Hepatocyte (in vitro differentiated cells): Measurements from ENCODE around the gene PCDHA13. TPM values are rescaled to one million over a fixed set of nuclear protein-coding genes. Genes with fewer than 3 reads are reported as not detected.
"Not testable (repeated sequence)": the region's sequence is repeated elsewhere in the genome, so short reads cannot be mapped to it uniquely, and the experiment has no call there.

ENCODE experiments used
- DNase-seq: peaks from one replicate; pipeline ENCODE4 v3.0.0-alpha.2; 2016; ENCODE audit warnings: low spot score
- H2AFZ ChIP-seq: fragments of 200-600 bp; sonication (generic); 2 replicates; pipeline ENCODE4 v1.6.0; 2016; ENCODE audit warnings: antibody characterized with exemption, mild to moderate bottlenecking
- H3K27ac ChIP-seq: fragments of 200-600 bp; sonication (generic); 2 replicates; pipeline ENCODE4 v1.5.1; 2016; ENCODE audit warnings: mild to moderate bottlenecking
- H3K27me3 ChIP-seq: fragments of 200-600 bp; sonication (generic); 2 replicates; pipeline ENCODE4 v1.6.1; 2016
- H3K36me3 ChIP-seq: fragments of 200-600 bp; sonication (generic); replicated peaks from 2 replicates; pipeline ENCODE4 v1.5.1; 2016; ENCODE audit warnings: low read depth; ENCODE audit not compliant: insufficient read depth
- H3K4me1 ChIP-seq: fragments of 200-600 bp; sonication (generic); 2 replicates; pipeline ENCODE4 v1.5.1; 2016; ENCODE audit warnings: mild to moderate bottlenecking, moderate library complexity; ENCODE audit not compliant: insufficient read depth
- H3K4me2 ChIP-seq: fragments of 200-600 bp; sonication (generic); 2 replicates; pipeline ENCODE4 v1.6.0; 2016
- H3K4me3 ChIP-seq: fragments of 200-600 bp; sonication (generic); 2 replicates; pipeline ENCODE4 v1.5.1; 2016; ENCODE audit warnings: mild to moderate bottlenecking
- H3K79me2 ChIP-seq: fragments of 200-600 bp; sonication (generic); 2 replicates; pipeline ENCODE4 v1.6.0; 2017; ENCODE audit warnings: mild to moderate bottlenecking
- H3K9me2 ChIP-seq: fragments of 200-600 bp; sonication (generic); replicated peaks from 2 replicates; pipeline ENCODE4 v1.6.0; 2017; ENCODE audit warnings: mild to moderate bottlenecking; ENCODE audit not compliant: insufficient read depth
- H3K9me3 ChIP-seq: fragments of 200-600 bp; sonication (generic); 2 replicates; pipeline ENCODE4 v1.5.1; 2016; ENCODE audit warnings: low read depth, mild to moderate bottlenecking
- H4K20me1 ChIP-seq: fragments of 200-600 bp; sonication (generic); 2 replicates; pipeline ENCODE4 v1.6.0; 2016; ENCODE audit warnings: mild to moderate bottlenecking; ENCODE audit not compliant: insufficient read depth, poor library complexity, severe bottlenecking
- CTCF ChIP-seq: fragments of 200-600 bp; sonication (generic); IDR thresholded peaks from 2 replicates; pipeline ENCODE4 v1.5.1; 2016; ENCODE audit warnings: antibody characterized with exemption, mild to moderate bottlenecking; ENCODE audit not compliant: poor library complexity
- EZH2 ChIP-seq: fragments of 200-600 bp; sonication (generic); IDR thresholded peaks from 2 replicates; pipeline ENCODE4 v1.6.1; 2016; ENCODE audit warnings: antibody characterized with exemption, mild to moderate bottlenecking, borderline replicate concordance
- EZH2phosphoT487 ChIP-seq: fragments of 200-600 bp; sonication (generic); IDR thresholded peaks from one replicate; pipeline ENCODE4 v1.6.1; 2018; ENCODE audit warnings: antibody characterized with exemption, mild to moderate bottlenecking, low read depth, moderate library complexity; ENCODE audit not compliant: unreplicated experiment, severe bottlenecking
- WGBS: methylation state at CpG from one replicate; pipeline ENCODE4 v1.1.6; 2016; ENCODE audit warnings: low lambda C conversion rate; ENCODE audit errors: missing lambda C conversion rate; 5-methylcytosine and 5-hydroxymethylcytosine counted together
- polyA plus RNA-seq: library from polyadenylated mRNA; unstranded; fragments of >200 nt; fragmentation: Nextera tagmentation; extraction: Ambion mirVana; gene quantifications from 2 replicates; pipeline ENCODE4 v1.2.1, GENCODE V29; 2016
- total RNA-seq: library from RNA; depleted of rRNA; stranded (reverse); fragments of >200 nt; gene quantifications from 2 replicates; pipeline ENCODE4 v1.2.3, GENCODE V29; 2014

The PCDHA13 gene, protein sequence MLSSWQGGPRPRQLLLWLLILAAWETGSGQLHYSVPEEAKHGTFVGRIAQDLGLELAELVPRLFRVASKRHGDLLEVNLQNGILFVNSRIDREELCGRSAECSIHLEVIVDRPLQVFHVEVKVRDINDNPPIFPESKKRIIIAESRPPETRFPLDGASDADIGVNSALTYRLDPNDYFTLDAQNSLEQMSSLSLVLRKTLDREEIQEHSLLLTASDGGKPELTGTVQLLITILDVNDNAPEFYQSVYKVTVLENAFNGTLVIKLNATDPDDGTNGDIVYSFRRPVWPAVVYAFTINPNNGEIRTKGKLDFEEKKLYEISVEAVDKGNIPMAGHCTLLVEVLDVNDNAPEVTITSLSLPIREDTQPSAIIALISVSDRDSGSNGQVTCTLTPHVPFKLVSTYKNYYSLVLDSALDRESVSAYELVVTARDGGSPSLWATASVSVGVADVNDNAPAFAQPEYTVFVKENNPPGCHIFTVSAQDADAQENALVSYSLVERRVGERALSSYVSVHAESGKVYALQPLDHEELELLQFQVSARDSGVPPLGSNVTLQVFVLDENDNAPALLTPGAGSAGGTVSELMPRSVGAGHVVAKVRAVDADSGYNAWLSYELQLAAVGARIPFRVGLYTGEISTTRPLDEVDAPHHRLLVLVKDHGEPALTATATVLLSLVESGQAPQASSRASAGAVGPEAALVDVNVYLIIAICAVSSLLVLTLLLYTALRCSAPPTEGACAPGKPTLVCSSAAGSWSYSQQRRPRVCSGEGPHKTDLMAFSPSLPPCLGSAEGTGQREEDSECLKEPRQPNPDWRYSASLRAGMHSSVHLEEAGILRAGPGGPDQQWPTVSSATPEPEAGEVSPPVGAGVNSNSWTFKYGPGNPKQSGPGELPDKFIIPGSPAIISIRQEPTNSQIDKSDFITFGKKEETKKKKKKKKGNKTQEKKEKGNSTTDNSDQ
- total RNA-seq (4.1 and 4.3 TPM in 2 replicates), polyA plus RNA-seq (0.27 and 1.2 TPM in 2 replicates)

GRCh38 chr5:140881889-140882590 is at the start of gene PCDHA13:
TSS of gene PCDHA13 (plus strand) at chr5:140882124. CDS start at chr5:140882269, 145 bp downstream.
- Histone ChIP-seq H3K27me3 (no peaks in the 10 kb centered on the region), H3K36me3 (no peaks in the 10 kb centered on the region), H3K4me3 (no peak within 1 kb of the TSS), H3K79me2 (peaks cover 20% of the 10 kb centered on the region), H4K20me1 (no peaks in the 10 kb centered on the region), H2AFZ (no peak within 1 kb of the TSS), H3K9me3 (peaks cover 6% of the 10 kb centered on the region), H3K27ac (no peak within 1 kb of the TSS), H3K4me2 (peak within 1 kb of the TSS; percentile 65), H3K4me1 (no peaks in the 10 kb centered on the region), H3K9me2 (no peaks in the 10 kb centered on the region)
- peak; percentile 48 for DNase-seq
- TF ChIP-seq EZH2 = no peak
- no peak for TF ChIP-seq EZH2phosphoT487
- TF ChIP-seq CTCF = peak; percentile 40
- WGBS = 73% methylated on average over 35 of the region's 35 CpGs

GRCh38 chr5:140833993-140834392 is 47.9 kb upstream of the PCDHA13 start, which contains the start of gene PCDHA7:
TSS of gene PCDHA7 (plus strand) at chr5:140834269. CDS start at chr5:140834384, 115 bp downstream.
- no peak within 1 kb of the TSS for H3K4me2 ChIP-seq
- H3K79me2 ChIP-seq = no peaks in the 10 kb centered on the region
- H4K20me1 ChIP-seq = no peaks in the 10 kb centered on the region
- DNase-seq = no peak
- no peaks in the 10 kb centered on the region for H3K4me1 ChIP-seq
- H3K27ac ChIP-seq = no peak within 1 kb of the TSS
- peaks cover 5% of the 10 kb centered on the region for H3K36me3 ChIP-seq
- H3K4me3 ChIP-seq = no peak within 1 kb of the TSS
- peaks cover 26% of the 10 kb centered on the region for H3K9me3 ChIP-seq
- TF ChIP-seq CTCF (no peak), EZH2phosphoT487 (no peak), EZH2 (no peak)
- 89% methylated on average over 8 of the region's 8 CpGs for WGBS
- no peak within 1 kb of the TSS for H2AFZ ChIP-seq
- H3K27me3 ChIP-seq = no peaks in the 10 kb centered on the region
- no peaks in the 10 kb centered on the region for H3K9me2 ChIP-seq

- not testable (repeated sequence) for H3K4me2 ChIP-seq, H4K20me1 ChIP-seq, H3K36me3 ChIP-seq, H2AFZ ChIP-seq, DNase-seq, H3K4me3 ChIP-seq, H3K27me3 ChIP-seq, H3K4me1 ChIP-seq, H3K9me2 ChIP-seq, H3K79me2 ChIP-seq, H3K27ac ChIP-seq
- 92% methylated on average over 28 of the region's 38 CpGs for WGBS
- H3K9me3 ChIP-seq = peaks cover 29% of the 10 kb centered on the region
These were observed 47.4 kb upstream of the PCDHA13 start for GRCh38 chr5:140834439-140835008.
